ENCODE data around the gene PIH1D2.

DNA sequence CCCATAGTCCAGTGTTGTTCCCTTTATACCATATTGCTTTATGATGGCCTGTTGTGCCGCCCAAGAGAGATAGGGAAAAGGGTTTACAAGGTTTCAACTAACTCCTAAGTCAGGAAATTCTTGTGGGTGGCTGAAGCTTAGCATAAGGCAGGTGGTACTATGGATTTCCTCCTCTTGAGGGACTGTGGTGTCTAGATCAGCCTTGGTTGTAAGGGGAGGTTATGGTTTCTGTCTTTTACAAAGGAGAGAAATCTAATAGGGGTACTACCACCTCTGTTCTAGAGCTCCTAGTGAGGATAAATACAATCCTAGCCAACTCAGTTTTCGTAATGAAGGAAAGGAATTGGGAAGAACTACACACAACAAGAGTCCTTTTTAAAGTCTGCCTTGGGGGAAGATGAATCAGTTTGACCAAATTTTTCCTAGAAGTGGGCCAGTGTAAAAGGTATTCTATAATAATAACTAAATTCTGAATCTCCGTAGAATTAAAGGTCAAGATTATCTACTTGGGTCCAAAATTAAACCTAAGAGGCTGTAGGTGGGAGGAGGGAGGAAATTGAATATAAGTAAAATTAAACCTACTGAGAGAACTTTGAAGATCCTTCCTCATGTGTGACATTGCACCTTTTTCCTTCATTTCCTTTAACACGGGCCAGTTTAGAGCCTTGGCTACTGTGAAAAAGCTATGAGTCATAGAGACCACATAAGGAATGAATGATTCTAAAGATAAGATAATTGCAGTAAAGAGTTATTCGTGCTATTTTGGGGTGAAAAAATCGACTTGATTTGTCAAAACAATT lies 31.5 kb downstream of the PIH1D2 start:
- TF ChIP-seq, protein P1, sequence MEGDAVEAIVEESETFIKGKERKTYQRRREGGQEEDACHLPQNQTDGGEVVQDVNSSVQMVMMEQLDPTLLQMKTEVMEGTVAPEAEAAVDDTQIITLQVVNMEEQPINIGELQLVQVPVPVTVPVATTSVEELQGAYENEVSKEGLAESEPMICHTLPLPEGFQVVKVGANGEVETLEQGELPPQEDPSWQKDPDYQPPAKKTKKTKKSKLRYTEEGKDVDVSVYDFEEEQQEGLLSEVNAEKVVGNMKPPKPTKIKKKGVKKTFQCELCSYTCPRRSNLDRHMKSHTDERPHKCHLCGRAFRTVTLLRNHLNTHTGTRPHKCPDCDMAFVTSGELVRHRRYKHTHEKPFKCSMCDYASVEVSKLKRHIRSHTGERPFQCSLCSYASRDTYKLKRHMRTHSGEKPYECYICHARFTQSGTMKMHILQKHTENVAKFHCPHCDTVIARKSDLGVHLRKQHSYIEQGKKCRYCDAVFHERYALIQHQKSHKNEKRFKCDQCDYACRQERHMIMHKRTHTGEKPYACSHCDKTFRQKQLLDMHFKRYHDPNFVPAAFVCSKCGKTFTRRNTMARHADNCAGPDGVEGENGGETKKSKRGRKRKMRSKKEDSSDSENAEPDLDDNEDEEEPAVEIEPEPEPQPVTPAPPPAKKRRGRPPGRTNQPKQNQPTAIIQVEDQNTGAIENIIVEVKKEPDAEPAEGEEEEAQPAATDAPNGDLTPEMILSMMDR (conservative IDR thresholded peaks at IDR 0.05; ENCODE audit: low read depth, low read length), result no peak
- TF ChIP-seq, protein P2, sequence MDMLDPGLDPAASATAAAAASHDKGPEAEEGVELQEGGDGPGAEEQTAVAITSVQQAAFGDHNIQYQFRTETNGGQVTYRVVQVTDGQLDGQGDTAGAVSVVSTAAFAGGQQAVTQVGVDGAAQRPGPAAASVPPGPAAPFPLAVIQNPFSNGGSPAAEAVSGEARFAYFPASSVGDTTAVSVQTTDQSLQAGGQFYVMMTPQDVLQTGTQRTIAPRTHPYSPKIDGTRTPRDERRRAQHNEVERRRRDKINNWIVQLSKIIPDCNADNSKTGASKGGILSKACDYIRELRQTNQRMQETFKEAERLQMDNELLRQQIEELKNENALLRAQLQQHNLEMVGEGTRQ (IDR thresholded peaks at IDR 0.05; ENCODE audit: low read depth, low read length), result no peak
- no peak for TF ChIP-seq CEBPB (IDR thresholded peaks at IDR 0.05; ENCODE audit: low read depth, low read length)
- TF ChIP-seq SMC3 (IDR thresholded peaks at IDR 0.05; ENCODE audit: low read depth, low read length), result no peak
- no peak for TF ChIP-seq POLR2A (IDR thresholded peaks at IDR 0.05; ENCODE audit: low read depth, low read length)
- no peak for TF ChIP-seq CHD1 (IDR thresholded peaks at IDR 0.05; ENCODE audit: low read depth, low read length)
